ENCODE measurements around the gene CEP112.

- TF ChIP-seq POLR2A (IDR thresholded peaks at IDR 0.05; ENCODE audit: low read length) (no peak), GATA1 (IDR thresholded peaks at IDR 0.05; ENCODE audit: low read depth, low read length) (no peak)
Observed at GRCh38 chr17:65898651-65899050, 293.3 kb downstream of the CEP112 start.

Data from erythroblast (primary cell).